ENCODE data around the gene HLA-DPB1. TPM values are rescaled to one million over a fixed set of nuclear protein-coding genes. Genes with fewer than 3 reads are reported as not detected.

Gene HLA-DPB1
- polyA plus RNA-seq, 1 experiment: 1.6 TPM

- H3K9me3 ChIP-seq (ENCODE audit: control insufficient read depth, insufficient read depth, low read length): no peaks in the 10 kb centered on the region
- ChIA-PET POLR2A (no interaction called here), CTCF (interaction anchor here (1.1 kb wide), 1 partner anchor 35 kb away, joined by 5 read pairs; no protein-coding TSS in a partner anchor)
- H3K27me3 ChIP-seq (ENCODE audit: control insufficient read depth, insufficient read depth, low read length): peaks cover 37% of the 10 kb centered on the region
- DNase-seq (ENCODE audit: low read depth, low spot score): no peak
- no peak overlapping the region for H3K27ac ChIP-seq (ENCODE audit: low read depth, low read length)
- no peak overlapping the region for H3K4me3 ChIP-seq (ENCODE audit: low read depth, low read length)
- no peak for TF ChIP-seq CTCF (IDR thresholded peaks at IDR 0.05; ENCODE audit: low read depth, low read length)
These were observed 38.0 kb downstream of the HLA-DPB1 start for GRCh38 chr6:33113755-33114154.

- no peak for TF ChIP-seq CTCF (IDR thresholded peaks at IDR 0.05; ENCODE audit: low read depth, low read length)
- CTCF ChIA-PET: interaction anchor here (0.9 to 1.1 kb wide), 2 partner anchors 34 to 134 kb away, joined by 5 to 13 read pairs; no protein-coding TSS in a partner anchor
- no peak for DNase-seq (ENCODE audit: low read depth, low spot score)
These were observed 38.6 kb downstream of the HLA-DPB1 start for GRCh38 chr6:33114406-33114805.

GRCh38 chr6:33116417-33116816 is 40.6 kb downstream of the HLA-DPB1 start:
- ChIA-PET CTCF (interaction anchor here (0.7 to 6.4 kb wide), 4 partner anchors 33 to 132 kb away, joined by 3 to 54 read pairs (median 20); no protein-coding TSS in a partner anchor), POLR2A (interaction anchor here (0.6 kb wide), 1 partner anchor 130 kb away, joined by 3 read pairs; no protein-coding TSS in a partner anchor)
- Histone ChIP-seq H3K27me3 (ENCODE audit: control insufficient read depth, insufficient read depth, low read length) (peaks cover 39% of the 10 kb centered on the region), H3K27ac (ENCODE audit: low read depth, low read length) (no peak overlapping the region), H3K9me3 (ENCODE audit: control insufficient read depth, insufficient read depth, low read length) (no peaks in the 10 kb centered on the region), H3K4me3 (ENCODE audit: low read depth, low read length) (no peak overlapping the region)
- no peak for TF ChIP-seq CTCF (IDR thresholded peaks at IDR 0.05; ENCODE audit: low read depth, low read length)
- no peak for DNase-seq (ENCODE audit: low read depth, low spot score)

More at GRCh38 chr6:33114406-33114805, 38.6 kb downstream of the HLA-DPB1 start:
- Histone ChIP-seq H3K4me3 (ENCODE audit: low read depth, low read length) (no peak overlapping the region), H3K27me3 (ENCODE audit: control insufficient read depth, insufficient read depth, low read length) (peaks cover 37% of the 10 kb centered on the region), H3K9me3 (ENCODE audit: control insufficient read depth, insufficient read depth, low read length) (no peaks in the 10 kb centered on the region), H3K27ac (ENCODE audit: low read depth, low read length) (no peak overlapping the region)
- POLR2A ChIA-PET: no interaction called here

- Histone ChIP-seq H3K4me3 (ENCODE audit: low read depth, low read length) (no peak overlapping the region), H3K27ac (ENCODE audit: low read depth, low read length) (no peak overlapping the region), H3K27me3 (ENCODE audit: control insufficient read depth, insufficient read depth, low read length) (peaks cover 39% of the 10 kb centered on the region), H3K9me3 (ENCODE audit: control insufficient read depth, insufficient read depth, low read length) (no peaks in the 10 kb centered on the region)
- no peak for TF ChIP-seq CTCF (IDR thresholded peaks at IDR 0.05; ENCODE audit: low read depth, low read length)
- ChIA-PET CTCF (interaction anchor here (0.5 to 6.4 kb wide), 5 partner anchors 21 to 131 kb away, joined by 3 to 54 read pairs (median 7); no protein-coding TSS in a partner anchor), POLR2A (interaction anchor here (0.6 kb wide), 1 partner anchor 130 kb away, joined by 3 read pairs; no protein-coding TSS in a partner anchor)
- DNase-seq (ENCODE audit: low read depth, low spot score): no peak
These were observed 41.3 kb downstream of the HLA-DPB1 start for GRCh38 chr6:33116841-33117711.

- Histone ChIP-seq H3K4me3 (ENCODE audit: low read depth, low read length) (no peak overlapping the region), H3K27me3 (ENCODE audit: control insufficient read depth, insufficient read depth, low read length) (peaks cover 39% of the 10 kb centered on the region), H3K27ac (ENCODE audit: low read depth, low read length) (no peak overlapping the region), H3K9me3 (ENCODE audit: control insufficient read depth, insufficient read depth, low read length) (no peaks in the 10 kb centered on the region)
- TF ChIP-seq CTCF (IDR thresholded peaks at IDR 0.05; ENCODE audit: low read depth, low read length): no peak
- ChIA-PET CTCF (interaction anchor here (0.6 to 6.4 kb wide), 7 partner anchors 11 to 130 kb away, joined by 3 to 54 read pairs (median 5); no protein-coding TSS in a partner anchor), POLR2A (no interaction called here)
- DNase-seq (ENCODE audit: low read depth, low spot score): no peak
These were observed 42.1 kb downstream of the HLA-DPB1 start for GRCh38 chr6:33117811-33118277.
